OCI-LY3 (cell line): ENCODE measurements around the gene LRRC4C.

Source experiments
- CTCF ChIP-seq: fragments of 200-600, 300-600 bp; sonication (generic); IDR thresholded peaks from 2 replicates; pipeline ENCODE4 v1.5.1; 2014; ENCODE audit warnings: antibody characterized with exemption, low read length, low read depth
- EZH2phosphoT487 ChIP-seq: fragments of 200-600 bp; shearing (Covaris generic); IDR thresholded peaks from 2 replicates; pipeline ENCODE4 v1.6.1; 2018; ENCODE audit warnings: antibody characterized with exemption, mixed run types, low read depth

GRCh38 chr11:41320653-41321052 lies 138.8 kb downstream of the LRRC4C start:
- TF ChIP-seq EZH2phosphoT487 = no peak
- no peak for TF ChIP-seq CTCF
